Prostate gland (tissue), 2 donors: ENCODE results near the gene RBP5. TPM values are rescaled to one million over a fixed set of nuclear protein-coding genes. Genes with fewer than 3 reads are reported as not detected.
A peak's percentile ranks its signal among the peaks of the same experiment; 100 is the strongest.

Experiments
- DNase-seq: peaks from one replicate; pipeline ENCODE4 v3.0.0-alpha.2; 2019; ENCODE audit warnings: low spot score
- H3K27ac ChIP-seq, 2 donors: fragments of 200-600 bp; sonication (generic); 2 replicates each; pipeline ENCODE4 v1.5.1; 2017 to 2019
- H3K27me3 ChIP-seq: fragments of 200-600 bp; sonication (generic); replicated peaks from 2 replicates; pipeline ENCODE4 v1.5.1; 2019; ENCODE audit not compliant: insufficient read depth
- H3K36me3 ChIP-seq, 2 donors: fragments of 200-600 bp; sonication (generic); 1 replicate in 1 of 2; 2 replicates in 1 of 2; pipeline versions ENCODE4 v1.5.1 to v1.8.1; 2017 to 2019
- H3K4me1 ChIP-seq: fragments of 200-600 bp; sonication (generic); replicated peaks from 2 replicates; pipeline ENCODE4 v1.5.1; 2019
- H3K4me3 ChIP-seq, 2 donors: fragments of 200-600 bp; sonication (generic); 2 replicates each; pipeline ENCODE4 v1.5.1; 2017 to 2019
- H3K9me3 ChIP-seq: fragments of 200-600 bp; sonication (generic); 2 replicates; pipeline ENCODE4 v1.5.1; 2017
- CTCF ChIP-seq, 4 experiments: fragments of 200-600 bp in 2 of 4; fragments of 450-650 bp in 2 of 4; sonication (generic) in 2 of 4; IDR thresholded peaks; 1 replicate in 3 of 4; 2 replicates in 1 of 4; pipeline ENCODE4 v1.5.1; 2016 to 2019; ENCODE audit warnings: antibody characterized with exemption in 4 of 4, mild to moderate bottlenecking in 2 of 4, moderate library complexity in 2 of 4
- POLR2A ChIP-seq: fragments of 450-650 bp; IDR thresholded peaks from one replicate; pipeline ENCODE4 v1.6.1; 2016; ENCODE audit warnings: antibody characterized with exemption, mild to moderate bottlenecking
- POLR2AphosphoS5 ChIP-seq: sonication (generic); formaldehyde crosslinking; IDR thresholded peaks from one replicate; pipeline ENCODE4 v1.6.1; 2017; ENCODE audit warnings: antibody characterized with exemption
- WGBS: methylation state at CpG from one replicate; pipeline ENCODE4 v1.1.5; 2018; 5-methylcytosine and 5-hydroxymethylcytosine counted together
- intact Hi-C: fragments of 100-400 bp; cut with DNase I; formaldehyde crosslinking; loops from one replicate; pipeline ENCODE4 v1.14.2; 2022
- total RNA-seq, 2 donors: library from RNA; depleted of rRNA; stranded (reverse); fragments of >200 nt; gene quantifications; one replicate each; pipeline ENCODE4 v1.1.0, GENCODE V29; 2016

Gene RBP5
- total RNA-seq, 2 donors from 2014 or later: 2.4 to 3.5 TPM

- DNase-seq: no peak
- WGBS: 93% methylated on average over 12 of the region's 12 CpGs
- Histone ChIP-seq H3K27me3 (no peaks in the 10 kb centered on the region), H3K9me3 (no peaks in the 10 kb centered on the region), H3K4me1 (no peaks in the 10 kb centered on the region), H3K4me3 (no peak overlapping the region), H3K36me3 (peaks cover 2 to 7% of the 10 kb centered on the region in 2 donors), H3K27ac (no peak overlapping the region)
- intact Hi-C loops: no loop called here
- TF ChIP-seq POLR2A (no peak), POLR2AphosphoS5 (no peak), CTCF (IDR thresholded peaks at IDR 0.05) (no peak)
Measured at GRCh38 chr12:7150356-7150755, 21.7 kb upstream of the RBP5 start.

GRCh38 chr12:7146906-7147305 is 18.2 kb upstream of the RBP5 start:
- Histone ChIP-seq H3K4me1 (no peaks in the 10 kb centered on the region), H3K4me3 (no peak overlapping the region), H3K36me3 (peaks cover 2 to 7% of the 10 kb centered on the region in 2 donors), H3K27me3 (no peaks in the 10 kb centered on the region), H3K9me3 (no peaks in the 10 kb centered on the region), H3K27ac (no peak overlapping the region)
- DNase-seq: no peak
- 98% methylated on average over 7 of the region's 7 CpGs for WGBS
- TF ChIP-seq POLR2AphosphoS5 (no peak), CTCF (IDR thresholded peaks at IDR 0.05) (no peak), POLR2A (no peak)
- intact Hi-C loops: no loop called here

DNA sequence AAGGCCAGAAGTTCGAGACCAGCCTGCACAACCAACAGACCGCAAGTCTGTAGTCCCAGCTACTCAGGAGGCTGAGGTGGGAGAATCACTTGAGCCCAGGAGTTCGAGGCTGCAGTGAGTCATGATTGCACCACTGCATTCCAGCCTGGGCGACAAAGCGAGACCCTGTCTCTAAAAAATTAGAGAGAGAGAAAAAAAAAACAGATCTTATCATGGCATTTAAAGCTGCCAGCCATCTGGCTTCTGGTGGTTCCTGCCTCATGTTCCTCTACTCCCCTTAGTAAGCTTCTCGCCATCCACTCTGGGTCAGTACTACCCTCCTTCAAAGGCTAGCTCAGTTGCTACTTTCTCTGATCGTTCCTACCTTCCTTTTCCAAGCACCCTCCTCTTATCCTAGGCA is 17.5 kb upstream of the RBP5 start:
- H3K36me3 ChIP-seq: peaks cover 2 to 7% of the 10 kb centered on the region in 2 donors
- 88% methylated on average over 7 of the region's 7 CpGs for WGBS
- intact Hi-C loops: no loop called here

DNA sequence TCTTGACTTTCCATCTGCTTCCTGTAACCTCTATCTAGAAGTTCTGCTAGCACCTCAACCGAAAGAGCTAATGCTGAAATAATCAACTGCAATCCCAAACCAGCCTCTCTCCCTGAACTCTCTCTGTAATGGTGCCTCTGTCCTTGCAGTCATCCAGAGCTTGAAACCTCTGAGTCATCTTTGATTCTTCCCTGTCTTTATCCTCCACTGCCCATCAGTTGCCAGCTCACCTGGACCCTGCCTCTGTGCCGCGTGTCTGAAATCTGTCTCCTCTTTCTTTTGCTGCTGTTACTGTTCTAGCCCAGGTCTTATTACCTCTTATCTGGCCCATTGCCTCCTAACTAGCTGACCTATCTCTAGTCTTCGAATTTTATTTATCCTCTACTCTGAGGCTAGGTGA is 17.0 kb upstream of the RBP5 start:
- no peak for DNase-seq
- no peak for TF ChIP-seq POLR2AphosphoS5
- TF ChIP-seq POLR2A: no peak
- no peak for TF ChIP-seq CTCF (IDR thresholded peaks at IDR 0.05)
- H3K4me1 ChIP-seq: no peaks in the 10 kb centered on the region
- no peak overlapping the region for H3K27ac ChIP-seq
- H3K27me3 ChIP-seq: no peaks in the 10 kb centered on the region
- peaks cover 2 to 7% of the 10 kb centered on the region in 2 donors for H3K36me3 ChIP-seq
- 70% methylated on average over 4 of the region's 4 CpGs for WGBS
- intact Hi-C loops: no loop called here
- no peaks in the 10 kb centered on the region for H3K9me3 ChIP-seq
- no peak overlapping the region for H3K4me3 ChIP-seq

More for the DNA sequence above, 17.5 kb upstream of the RBP5 start:
- no peak for DNase-seq
- TF ChIP-seq POLR2AphosphoS5: no peak
- TF ChIP-seq POLR2A: no peak
- TF ChIP-seq CTCF (IDR thresholded peaks at IDR 0.05): no peak
- Histone ChIP-seq H3K27ac (no peak overlapping the region), H3K27me3 (no peaks in the 10 kb centered on the region), H3K9me3 (no peaks in the 10 kb centered on the region), H3K4me1 (no peaks in the 10 kb centered on the region), H3K4me3 (no peak overlapping the region)

- Histone ChIP-seq H3K36me3 (peaks cover 2 to 7% of the 10 kb centered on the region in 2 donors), H3K27ac (no peak overlapping the region), H3K4me3 (no peak overlapping the region), H3K9me3 (no peaks in the 10 kb centered on the region), H3K27me3 (no peaks in the 10 kb centered on the region), H3K4me1 (no peaks in the 10 kb centered on the region)
- intact Hi-C loops: no loop called here
- TF ChIP-seq CTCF (IDR thresholded peaks at IDR 0.05) (peak in 3 of 4 experiments; percentile 27 to 52 (median 42)), POLR2AphosphoS5 (no peak)
- no peak for DNase-seq
- 51% methylated on average over 11 of the region's 11 CpGs for WGBS
Measured at GRCh38 chr12:7144414-7145120, 15.9 kb upstream of the RBP5 start.
